Breast epithelium (tissue), 4 donors: ENCODE measurements around the gene NINL. TPM values are rescaled to one million over a fixed set of nuclear protein-coding genes. Genes with fewer than 3 reads are reported as not detected.

ENCODE experiments used
- DNase-seq, 2 donors: peaks; one replicate each; pipeline ENCODE4 v3.0.0-alpha.2; 2019; ENCODE audit warnings: low spot score in 2 of 2
- H3K27ac ChIP-seq, 2 donors: fragments of 200-600 bp; sonication (generic) in 1 of 2; one replicate each; pipeline ENCODE4 v1.5.1; 2016 to 2019; ENCODE audit warnings: mild to moderate bottlenecking in 1 of 2
- H3K27me3 ChIP-seq, 2 donors: fragments of 200-600 bp; sonication (generic) in 1 of 2; one replicate each; pipeline versions ENCODE4 v1.5.1 to v1.6.0; 2017 to 2019; ENCODE audit warnings: control low read depth in 1 of 2, mild to moderate bottlenecking in 1 of 2
- H3K36me3 ChIP-seq: fragments of 200-600 bp; one replicate; pipeline ENCODE4 v1.5.1; 2019
- H3K4me1 ChIP-seq, 2 donors: fragments of 200-600 bp; sonication (generic); one replicate each; pipeline ENCODE4 v1.5.1; 2016 to 2019; ENCODE audit warnings: control low read depth in 1 of 2
- H3K4me3 ChIP-seq, 3 donors: fragments of 200-600 bp; sonication (generic); 1 replicate in 2 of 3; 2 replicates in 1 of 3; pipeline ENCODE4 v1.5.1; 2016 to 2019; ENCODE audit warnings: mild to moderate bottlenecking in 3 of 3, moderate library complexity in 2 of 3
- H3K9me3 ChIP-seq, 2 donors: fragments of 200-600 bp; sonication (generic) in 1 of 2; one replicate each; pipeline ENCODE4 v1.5.1; 2016 to 2019; ENCODE audit warnings: control low read depth in 1 of 2
- POLR2A ChIP-seq: fragments of 450-650 bp; IDR thresholded peaks from one replicate; pipeline ENCODE4 v1.6.1; 2016; ENCODE audit warnings: antibody characterized with exemption, mild to moderate bottlenecking, moderate library complexity
- POLR2AphosphoS5 ChIP-seq, 3 donors: sonication (generic); formaldehyde crosslinking; IDR thresholded peaks; one replicate each; pipeline ENCODE4 v1.6.1; 2017; ENCODE audit warnings: antibody characterized with exemption in 3 of 3
- intact Hi-C: fragments of 100-400 bp; cut with DNase I; formaldehyde crosslinking; loops from one replicate; pipeline ENCODE4 v1.15.1; 2023; ENCODE audit warnings: low total_unique reads
- total RNA-seq, 3 donors: library from RNA; depleted of rRNA; stranded (reverse); fragments of >200 nt; gene quantifications; one replicate each; pipeline ENCODE4 v1.1.0, GENCODE V29; 2016
- TF ChIP-seq, protein P1 (sequence below), 3 donors: fragments of 450-650 bp; IDR thresholded peaks; one replicate each; pipeline ENCODE4 v1.5.1; 2016 to 2017; ENCODE audit warnings: antibody characterized with exemption in 3 of 3, mild to moderate bottlenecking in 3 of 3, moderate library complexity in 3 of 3

The NINL gene
- total RNA-seq, 3 donors from 2014 or later = 6.9 to 15.5 (median 12.8) TPM

DNA sequence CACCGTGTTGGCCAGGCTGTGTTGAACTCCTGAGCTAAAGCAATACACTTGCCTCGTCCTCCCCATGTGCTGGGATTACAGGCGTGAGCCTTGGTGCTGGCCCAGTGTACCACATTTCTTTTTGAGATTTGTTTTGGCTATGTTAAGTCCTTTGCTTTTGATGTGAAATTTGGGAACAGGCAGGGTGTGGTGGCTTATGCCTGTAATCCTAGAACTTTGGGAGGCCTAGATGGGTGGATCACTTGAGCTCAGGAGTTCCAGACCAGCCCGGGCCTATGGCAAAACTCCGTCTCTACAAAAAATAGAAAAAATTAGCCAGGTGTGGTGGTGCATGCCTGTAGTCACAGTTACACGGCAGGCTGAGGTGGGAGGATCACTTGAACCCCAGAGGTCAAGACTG lies 137.7 kb downstream of the NINL start:
- no peak for DNase-seq
- no peak for TF ChIP-seq POLR2AphosphoS5 (IDR thresholded peaks at IDR 0.05)
- Histone ChIP-seq H3K27me3 (no peaks in the 10 kb centered on the region), H3K9me3 (no peaks in the 10 kb centered on the region), H3K36me3 (peaks cover 4% of the 10 kb centered on the region), H3K4me1 (no peaks in the 10 kb centered on the region), H3K4me3 (no peak overlapping the region), H3K27ac (no peak overlapping the region)
- intact Hi-C loops = no loop called here

DNA sequence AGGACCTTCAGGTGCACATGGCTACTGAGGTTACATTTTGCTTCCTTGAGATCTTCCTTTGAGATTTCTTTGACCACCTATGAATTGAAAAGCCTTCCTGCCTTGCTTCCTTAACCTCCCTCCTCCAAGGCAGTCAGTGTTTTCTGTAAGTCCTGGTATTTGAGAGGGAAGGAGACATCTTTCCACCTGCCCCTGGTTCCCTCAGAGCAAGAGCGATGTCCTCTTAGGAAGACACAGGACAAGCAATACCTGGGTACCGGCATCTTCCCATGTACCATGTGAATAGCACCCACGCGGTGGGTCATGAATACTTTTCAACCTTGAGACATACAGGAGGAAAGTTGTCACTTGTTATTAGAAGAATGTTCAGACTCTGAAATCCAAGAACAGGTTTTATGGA lies 140.8 kb downstream of the NINL start:
- H3K27me3 ChIP-seq = no peaks in the 10 kb centered on the region
- H3K4me1 ChIP-seq = no peaks in the 10 kb centered on the region
- no peak overlapping the region for H3K27ac ChIP-seq
- no peak overlapping the region for H3K4me3 ChIP-seq
- no peaks in the 10 kb centered on the region for H3K36me3 ChIP-seq
- intact Hi-C loops = no loop called here
- H3K9me3 ChIP-seq = no peaks in the 10 kb centered on the region
- no peak for TF ChIP-seq POLR2A
- TF ChIP-seq, protein P1, sequence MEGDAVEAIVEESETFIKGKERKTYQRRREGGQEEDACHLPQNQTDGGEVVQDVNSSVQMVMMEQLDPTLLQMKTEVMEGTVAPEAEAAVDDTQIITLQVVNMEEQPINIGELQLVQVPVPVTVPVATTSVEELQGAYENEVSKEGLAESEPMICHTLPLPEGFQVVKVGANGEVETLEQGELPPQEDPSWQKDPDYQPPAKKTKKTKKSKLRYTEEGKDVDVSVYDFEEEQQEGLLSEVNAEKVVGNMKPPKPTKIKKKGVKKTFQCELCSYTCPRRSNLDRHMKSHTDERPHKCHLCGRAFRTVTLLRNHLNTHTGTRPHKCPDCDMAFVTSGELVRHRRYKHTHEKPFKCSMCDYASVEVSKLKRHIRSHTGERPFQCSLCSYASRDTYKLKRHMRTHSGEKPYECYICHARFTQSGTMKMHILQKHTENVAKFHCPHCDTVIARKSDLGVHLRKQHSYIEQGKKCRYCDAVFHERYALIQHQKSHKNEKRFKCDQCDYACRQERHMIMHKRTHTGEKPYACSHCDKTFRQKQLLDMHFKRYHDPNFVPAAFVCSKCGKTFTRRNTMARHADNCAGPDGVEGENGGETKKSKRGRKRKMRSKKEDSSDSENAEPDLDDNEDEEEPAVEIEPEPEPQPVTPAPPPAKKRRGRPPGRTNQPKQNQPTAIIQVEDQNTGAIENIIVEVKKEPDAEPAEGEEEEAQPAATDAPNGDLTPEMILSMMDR (IDR thresholded peaks at IDR 0.05) = no peak
- no peak for TF ChIP-seq POLR2AphosphoS5 (IDR thresholded peaks at IDR 0.05)
- no peak for DNase-seq

DNA sequence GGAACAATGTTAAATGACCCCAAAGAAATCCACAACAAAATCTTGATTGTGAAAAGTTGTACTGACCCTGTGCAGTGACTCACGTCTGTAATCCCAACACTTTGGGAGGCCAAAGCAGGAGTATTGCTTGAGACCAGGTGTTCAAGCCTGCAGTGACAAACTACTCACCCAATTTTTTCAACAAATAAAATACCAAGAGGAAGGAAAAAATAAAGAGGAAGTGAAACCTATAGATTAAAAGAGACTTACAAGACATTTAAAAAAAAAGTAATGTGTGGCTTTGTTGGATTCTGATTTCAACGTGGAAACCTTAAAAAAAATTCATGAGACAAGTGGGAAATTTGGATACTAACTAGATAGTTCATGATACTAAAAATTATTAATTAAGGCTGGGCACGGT lies 146.0 kb downstream of the NINL start:
- Histone ChIP-seq H3K27me3 (no peaks in the 10 kb centered on the region), H3K4me1 (no peaks in the 10 kb centered on the region), H3K4me3 (no peak overlapping the region), H3K9me3 (no peaks in the 10 kb centered on the region), H3K36me3 (no peaks in the 10 kb centered on the region), H3K27ac (no peak overlapping the region)
- no peak for DNase-seq
- TF ChIP-seq POLR2AphosphoS5 (IDR thresholded peaks at IDR 0.05) = no peak
- TF ChIP-seq, protein P1 (IDR thresholded peaks at IDR 0.05) = no peak
- TF ChIP-seq POLR2A = no peak
- intact Hi-C loops = no loop called here

DNA sequence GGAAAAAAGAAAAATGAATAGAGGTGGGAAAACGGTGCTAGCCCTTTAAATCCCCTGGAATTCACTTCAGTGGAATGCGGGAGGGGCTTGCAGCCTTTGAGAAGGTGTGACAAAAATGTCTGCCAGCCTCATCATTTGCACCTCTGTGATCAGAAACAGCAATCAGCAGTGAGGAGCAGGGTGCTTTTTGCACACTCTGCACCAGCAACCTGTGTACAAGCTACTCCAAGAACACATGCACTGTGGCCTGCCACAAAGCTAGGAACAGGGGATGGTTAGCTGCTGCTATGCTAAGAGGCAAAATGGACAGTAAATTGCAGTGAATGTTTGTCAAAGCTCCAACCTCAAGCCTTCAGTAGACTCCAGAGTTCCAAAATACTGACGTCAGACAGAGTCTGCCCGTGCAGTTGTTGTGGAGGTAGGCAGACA lies 148.2 kb downstream of the NINL start:
- intact Hi-C loops = no loop called here
- Histone ChIP-seq H3K27me3 (no peaks in the 10 kb centered on the region), H3K9me3 (no peaks in the 10 kb centered on the region), H3K36me3 (no peaks in the 10 kb centered on the region), H3K4me1 (no peaks in the 10 kb centered on the region), H3K4me3 (no peak overlapping the region), H3K27ac (no peak overlapping the region)
- no peak for TF ChIP-seq POLR2AphosphoS5 (IDR thresholded peaks at IDR 0.05)
- TF ChIP-seq POLR2A = no peak
- TF ChIP-seq, protein P1 (IDR thresholded peaks at IDR 0.05) = no peak
- no peak for DNase-seq

DNA sequence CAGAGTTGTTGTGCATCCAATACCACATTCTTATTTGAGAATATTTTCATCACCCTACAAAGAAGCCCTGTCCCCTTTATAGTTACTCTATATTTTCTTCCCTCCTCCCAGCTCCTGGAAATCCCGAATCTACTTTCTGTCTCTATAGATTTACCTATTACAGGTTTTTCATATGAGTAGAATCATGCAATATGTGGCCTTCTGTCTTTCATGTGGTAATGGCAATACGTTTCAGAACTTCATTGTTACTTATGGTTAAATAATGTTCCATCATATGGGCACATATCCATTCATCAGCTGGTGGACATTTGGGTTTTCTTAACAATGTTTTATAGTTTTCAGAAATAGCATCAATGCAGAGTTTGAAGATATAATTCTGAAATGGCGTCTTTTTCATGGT lies 160.8 kb downstream of the NINL start:
- no peaks in the 10 kb centered on the region for H3K4me1 ChIP-seq
- no peaks in the 10 kb centered on the region for H3K36me3 ChIP-seq
- H3K27me3 ChIP-seq = no peaks in the 10 kb centered on the region
- H3K9me3 ChIP-seq = no peaks in the 10 kb centered on the region
- no peak overlapping the region for H3K27ac ChIP-seq
- TF ChIP-seq POLR2AphosphoS5 (IDR thresholded peaks at IDR 0.05) (no peak), POLR2A (no peak)
- TF ChIP-seq, protein P1 (IDR thresholded peaks at IDR 0.05) = no peak
- intact Hi-C loops = no loop called here
- DNase-seq = no peak
- H3K4me3 ChIP-seq = no peak overlapping the region

DNA sequence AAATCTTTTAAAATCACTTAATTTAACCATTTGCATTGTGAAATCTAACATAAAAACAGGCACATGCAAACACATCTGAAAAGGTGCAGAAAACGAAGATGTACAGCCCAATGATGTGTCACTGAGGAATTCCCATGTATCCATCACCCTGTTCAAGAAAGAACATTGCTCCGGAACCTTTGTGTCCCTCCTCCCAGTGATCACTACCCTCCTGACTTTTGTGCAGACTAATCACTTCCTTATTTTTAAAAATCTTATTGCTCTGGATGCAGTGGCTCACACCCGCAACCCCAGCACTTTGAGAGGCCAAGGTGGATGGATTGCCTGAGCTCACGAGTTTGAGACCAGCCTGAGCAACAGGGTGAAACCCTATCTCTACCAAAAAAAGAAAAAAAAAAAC lies 163.3 kb downstream of the NINL start:
- TF ChIP-seq, protein P1 (IDR thresholded peaks at IDR 0.05) = no peak
- Histone ChIP-seq H3K4me3 (no peak overlapping the region), H3K27ac (no peak overlapping the region), H3K27me3 (no peaks in the 10 kb centered on the region), H3K9me3 (no peaks in the 10 kb centered on the region), H3K36me3 (no peaks in the 10 kb centered on the region), H3K4me1 (no peaks in the 10 kb centered on the region)
- DNase-seq = no peak
- intact Hi-C loops = loop anchor here (2.0 kb wide), 1 partner anchor 57 kb away; no protein-coding TSS in a partner anchor
